ENCODE results near the gene BORA.

Gene BORA

GRCh38 chr13:72804301-72804700 is 76.6 kb downstream of the BORA start:
- DNase-seq (ENCODE audit: low spot score in 2 of 2) (no peak), ATAC-seq (no peak)
- Mint-ChIP-seq H3K9me3 (no peaks in the 10 kb centered on the region), H3K4me3 (no peak overlapping the region), H3K27ac (no peak overlapping the region), H3K36me3 (peaks cover 51% of the 10 kb centered on the region), H3K4me1 (peaks cover 15% of the 10 kb centered on the region)

Measured in stimulated activated effector memory CD8-positive, alpha-beta T cell treated with anti-CD3 and anti-CD28 coated beads, Interleukin-12 subunit alpha, Interleukin-12 subunit beta, amount 100 ng/mL, for 72 hours (primary cell).